ENCODE data around the gene TSPAN1.

The TSPAN1 gene

GRCh38 chr1:46188295-46189030 lies 13.6 kb downstream of the TSPAN1 start:
- DNase-seq: peak; percentile 51

GRCh38 chr1:46190539-46190938 lies 15.7 kb downstream of the TSPAN1 start:
- DNase-seq: no peak

- no peak for DNase-seq
These were observed 16.3 kb downstream of the TSPAN1 start for GRCh38 chr1:46191033-46191701.

GRCh38 chr1:46192171-46192570 lies 17.3 kb downstream of the TSPAN1 start:
- no peak for DNase-seq

- no peak for DNase-seq
These were observed 18.4 kb downstream of the TSPAN1 start for GRCh38 chr1:46193285-46193684.

- no peak for DNase-seq
These were observed 19.2 kb downstream of the TSPAN1 start for GRCh38 chr1:46193984-46194570.

GRCh38 chr1:46194641-46195193 lies 19.8 kb downstream of the TSPAN1 start:
- no peak for DNase-seq

- DNase-seq: no peak
These were observed 21.7 kb downstream of the TSPAN1 start for GRCh38 chr1:46196609-46197008.

GRCh38 chr1:46197560-46197963 lies 22.7 kb downstream of the TSPAN1 start:
- DNase-seq: no peak

- DNase-seq: peak; percentile 80
These were observed 23.3 kb downstream of the TSPAN1 start, which contains the start of gene POMGNT1 for GRCh38 chr1:46197964-46198811. Gene POMGNT1, minus strand, starts transcription at chr1:46198434. Its CDS starts 613 bp downstream, at chr1:46197821.

- no peak for DNase-seq
These were observed 24.4 kb downstream of the TSPAN1 start for GRCh38 chr1:46199233-46199749.

GRCh38 chr1:46203738-46204405 lies 29.0 kb downstream of the TSPAN1 start:
- no peak for DNase-seq

- peak; percentile 21 for DNase-seq
These were observed 29.5 kb downstream of the TSPAN1 start for GRCh38 chr1:46204406-46204742.

- no peak for DNase-seq
These were observed 30.3 kb downstream of the TSPAN1 start for GRCh38 chr1:46205141-46205540.

GRCh38 chr1:46205791-46206190 lies 30.9 kb downstream of the TSPAN1 start:
- DNase-seq: no peak

GRCh38 chr1:46206399-46206798 lies 31.5 kb downstream of the TSPAN1 start:
- DNase-seq: no peak

- DNase-seq: no peak
These were observed 35.7 kb downstream of the TSPAN1 start for GRCh38 chr1:46210561-46210960.

GRCh38 chr1:46211051-46211450 lies 36.2 kb downstream of the TSPAN1 start:
- DNase-seq: no peak

- no peak for DNase-seq
These were observed 40.6 kb downstream of the TSPAN1 start for GRCh38 chr1:46215504-46215903.

- no peak for DNase-seq
These were observed 43.6 kb downstream of the TSPAN1 start for GRCh38 chr1:46218443-46218842.

GRCh38 chr1:46219551-46220520 lies 44.9 kb downstream of the TSPAN1 start:
- DNase-seq: no peak
